GM18526 (cell line): Measurements from ENCODE around the gene CCDC150.
A peak's percentile ranks its signal among the peaks of the same experiment; 100 is the strongest.

ENCODE experiments used
- POLR2A ChIP-seq: IDR thresholded peaks from 3 replicates; pipeline ENCODE4 v1.6.1; 2011; ENCODE audit not compliant: insufficient read length; ENCODE audit errors: extremely low read depth

The CCDC150 gene

DNA sequence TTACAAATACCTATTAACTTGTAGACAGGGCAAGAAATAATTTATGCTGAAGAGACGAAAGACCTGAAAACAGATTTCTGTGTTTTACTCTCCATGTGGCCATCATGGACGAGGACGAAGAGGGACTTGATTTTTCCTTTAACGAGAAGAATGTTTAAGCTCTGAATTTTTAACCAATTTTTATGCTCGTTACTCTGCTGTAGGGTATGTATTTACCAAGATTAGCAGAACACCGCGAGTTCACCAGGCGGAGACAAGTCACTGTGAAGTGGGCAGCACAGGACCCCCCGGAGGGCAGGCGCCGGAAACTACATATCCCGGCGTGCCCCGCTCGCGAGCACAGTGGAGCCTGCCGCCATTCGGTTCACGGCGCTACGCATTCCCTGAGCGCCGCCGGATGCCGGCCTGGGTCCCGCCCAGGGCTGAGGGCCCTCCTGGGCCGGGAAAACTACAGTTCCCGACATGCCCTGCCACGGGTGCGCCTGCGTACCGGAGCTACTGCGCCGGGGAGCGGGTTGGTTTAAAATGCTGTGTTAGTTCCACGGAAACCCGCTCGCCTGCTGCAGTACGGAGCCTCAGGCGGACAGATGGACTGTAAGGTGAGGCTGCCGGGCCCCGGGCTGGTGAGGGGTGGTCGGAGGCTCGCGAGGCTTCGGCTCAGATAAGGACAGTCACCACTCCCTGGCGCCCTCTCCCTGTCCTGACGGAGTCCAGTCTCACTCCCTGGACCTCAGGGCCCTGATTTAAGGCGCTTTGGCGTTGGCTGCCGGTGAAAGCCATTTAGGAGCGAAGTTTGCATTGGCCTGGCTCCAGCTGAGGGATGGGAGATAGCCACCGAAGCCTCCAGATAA is at the start of gene CCDC150:
Gene CCDC150, plus strand, starts transcription at position 536 of the 851 bp plus-strand sequence. Its CDS starts 52 bp downstream, at position 588.
- peak; percentile 71 for TF ChIP-seq POLR2A

GRCh38 chr2:196590286-196590685 is 49.2 kb upstream of the CCDC150 start:
- TF ChIP-seq POLR2A, result no peak

DNA sequence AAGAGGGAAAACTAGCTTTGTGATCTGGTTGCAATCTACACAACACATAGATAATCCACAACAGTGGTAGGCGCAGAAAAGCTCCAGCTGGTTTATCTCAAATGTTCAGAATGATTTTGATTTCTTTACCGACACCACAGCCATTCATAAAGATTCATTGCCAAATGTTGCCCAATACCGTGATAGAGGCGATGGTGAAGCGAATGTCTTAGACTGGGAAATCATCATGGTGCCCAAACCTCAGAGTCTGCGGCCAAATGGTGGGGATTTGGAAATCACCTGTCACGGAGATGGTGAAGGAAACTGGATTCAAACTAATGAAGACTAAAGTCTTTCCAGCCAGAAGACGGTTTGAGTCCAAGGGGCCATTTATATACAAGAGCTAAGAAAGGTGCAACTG is 48.5 kb upstream of the CCDC150 start:
- TF ChIP-seq POLR2A, result no peak

- no peak for TF ChIP-seq POLR2A
Measured at GRCh38 chr2:196591621-196592022, 47.9 kb upstream of the CCDC150 start.

DNA sequence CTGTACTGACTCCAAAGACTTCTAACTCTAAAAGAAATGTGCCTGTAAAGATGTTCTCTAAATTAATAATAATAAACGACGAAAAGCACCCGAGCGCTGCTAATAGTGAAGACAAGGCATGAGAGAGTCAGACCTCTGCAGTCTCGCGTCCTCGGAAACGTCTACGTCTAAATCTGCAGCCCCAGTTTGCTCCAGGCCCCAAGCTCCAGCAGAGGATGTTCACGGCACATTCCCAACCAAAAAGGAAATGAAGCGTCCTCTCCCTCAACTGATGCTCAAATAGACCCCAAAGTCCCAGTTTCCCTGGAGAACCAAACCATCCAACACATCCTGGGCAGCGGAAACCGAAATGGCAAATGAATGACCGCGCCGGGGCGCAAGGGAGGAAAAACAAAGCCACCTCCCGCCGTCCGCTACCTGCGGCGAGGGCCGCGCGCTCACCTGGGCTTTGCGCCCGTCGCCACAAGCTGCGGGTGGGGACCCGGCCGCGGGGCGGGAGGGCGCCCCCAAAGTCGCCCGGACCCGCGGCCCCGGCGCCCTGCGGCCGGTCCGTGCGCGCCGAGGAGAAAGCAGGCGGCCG is 47.1 kb upstream of the CCDC150 start:
- no peak for TF ChIP-seq POLR2A

DNA sequence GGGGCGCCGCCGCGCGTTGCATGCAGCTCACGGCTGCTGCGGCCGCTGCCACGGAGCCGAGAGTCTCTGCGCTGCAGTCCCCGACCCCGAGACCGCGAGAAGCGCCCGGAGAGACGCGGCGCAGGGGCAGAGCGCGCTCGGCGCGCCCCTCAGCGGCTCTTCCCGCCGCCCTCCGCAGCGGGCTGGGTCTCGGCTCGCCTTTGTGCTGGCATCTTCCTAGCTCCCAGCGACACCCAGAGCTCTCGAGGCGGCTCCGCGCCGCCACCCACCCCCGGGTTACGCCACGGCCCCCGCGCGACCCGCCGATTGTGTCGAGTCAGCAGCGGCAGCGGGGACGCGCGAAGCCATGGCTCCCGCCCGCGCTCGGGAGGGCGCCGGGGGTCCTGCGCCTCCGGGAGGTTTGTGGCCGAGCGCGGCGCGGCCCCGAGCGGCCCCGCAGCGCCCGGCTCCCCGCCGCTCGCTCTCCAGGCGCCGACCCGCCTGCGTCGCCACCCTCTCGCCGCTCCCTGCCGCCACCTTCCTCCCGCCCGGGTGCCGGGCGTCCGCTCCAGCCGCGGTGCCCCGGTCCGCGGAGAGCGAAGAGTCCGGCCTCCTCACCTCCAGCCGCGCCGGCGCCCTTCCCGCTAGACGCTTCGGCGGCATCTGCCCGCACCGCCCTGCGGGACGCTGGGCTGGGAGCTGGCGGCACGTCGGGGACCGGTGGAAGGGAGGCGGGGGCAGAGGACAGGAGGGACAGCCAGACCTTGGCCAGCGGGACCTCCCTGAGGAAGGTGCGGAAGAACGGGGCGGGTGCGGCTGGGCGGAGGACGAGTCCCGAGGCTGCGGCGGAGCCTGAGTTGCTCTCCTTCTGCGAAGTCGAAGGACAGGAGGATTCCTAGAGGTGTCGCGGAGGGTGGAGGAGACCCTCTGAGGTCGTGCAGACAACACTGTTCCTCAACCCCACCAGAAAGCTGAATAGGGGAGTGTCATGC is 46.3 kb upstream of the CCDC150 start, which contains the start of gene HECW2:
Gene HECW2, minus strand, starts transcription at position 644 of the 971 bp plus-strand sequence.
- no peak for TF ChIP-seq POLR2A

GRCh38 chr2:196594158-196594557 is 45.4 kb upstream of the CCDC150 start:
- no peak for TF ChIP-seq POLR2A

GRCh38 chr2:196597531-196597930 is 42.0 kb upstream of the CCDC150 start:
- no peak for TF ChIP-seq POLR2A

GRCh38 chr2:196598412-196598811 is 41.1 kb upstream of the CCDC150 start:
- TF ChIP-seq POLR2A, result no peak

- no peak for TF ChIP-seq POLR2A
Measured at GRCh38 chr2:196598846-196599245, 40.7 kb upstream of the CCDC150 start.

- TF ChIP-seq POLR2A, result no peak
Measured at GRCh38 chr2:196601430-196602306, 37.8 kb upstream of the CCDC150 start.

GRCh38 chr2:196604196-196604595 is 35.3 kb upstream of the CCDC150 start:
- no peak for TF ChIP-seq POLR2A

GRCh38 chr2:196606516-196606915 is 33.0 kb upstream of the CCDC150 start:
- TF ChIP-seq POLR2A, result no peak

- TF ChIP-seq POLR2A, result no peak
Measured at GRCh38 chr2:196607073-196607472, 32.4 kb upstream of the CCDC150 start.
